ENCODE data around the gene QSOX2. TPM values are rescaled to one million over a fixed set of nuclear protein-coding genes. Genes with fewer than 3 reads are reported as not detected.

The QSOX2 gene
- total RNA-seq, 2 experiments from 2014 or later, result 50.0 to 57.5 TPM

DNA sequence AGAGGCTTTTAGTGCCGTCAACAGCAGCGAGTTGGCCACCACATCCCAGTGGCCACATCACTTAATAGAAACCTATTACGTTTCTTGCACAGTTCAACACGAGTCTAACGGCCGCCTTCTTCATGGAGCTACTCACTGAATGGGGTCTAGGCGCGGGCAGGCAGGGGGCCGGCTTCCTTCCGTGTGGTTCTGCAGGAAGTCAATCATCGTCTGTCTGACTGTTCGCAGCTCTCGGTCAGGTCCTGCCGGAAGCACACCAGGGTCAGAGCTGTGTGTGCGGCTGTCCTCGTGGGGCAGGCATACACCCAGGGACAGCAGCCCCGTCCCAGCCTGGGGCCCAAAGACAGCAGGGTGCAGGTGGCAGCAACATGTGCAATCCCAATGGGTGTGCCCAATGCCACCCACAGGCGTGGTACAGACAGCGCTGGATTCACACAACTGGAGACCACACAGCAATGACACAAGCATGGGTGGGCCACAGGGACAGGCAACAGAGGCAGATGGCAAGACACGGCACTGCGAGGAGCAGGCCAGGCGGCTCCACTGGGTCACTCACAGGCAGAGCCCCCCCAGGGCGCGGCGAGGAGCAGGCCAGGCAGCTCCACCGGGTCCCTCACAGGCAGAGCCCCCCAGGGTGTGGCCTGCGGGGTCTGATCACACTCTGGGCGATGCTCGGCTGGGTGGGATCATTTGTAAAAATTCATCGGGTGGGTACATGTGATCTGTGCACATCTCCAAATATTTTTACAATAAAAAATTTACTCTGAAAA, 21.6 kb downstream of the QSOX2 start:
- intact Hi-C loops (cut with micrococcal nuclease; ENCODE audit: unreplicated experiment), result loop anchor here (2.0 kb wide), 2 partner anchors 43 to 59 kb away; no protein-coding TSS in a partner anchor
- Histone ChIP-seq H3K4me2 (ENCODE audit: low read length) (peak overlapping the region; percentile 81), H3K9me2 (ENCODE audit: insufficient read depth, low read length) (no peaks in the 10 kb centered on the region), H3K9me3 (ENCODE audit: low read length) (no peaks in the 10 kb centered on the region), H3K36me3 (ENCODE audit: insufficient read depth, low read length) (peaks cover 82% of the 10 kb centered on the region), H2AFZ (ENCODE audit: low read length) (no peak overlapping the region; the same call in 1 of the 2 replicates), H3K4me3 (ENCODE audit: low read depth, low read length, poor library complexity, severe bottlenecking) (peak overlapping the region; percentile 56), H3K79me2 (ENCODE audit: insufficient read depth, low read depth, low read length) (peaks cover 44% of the 10 kb centered on the region; the same call in 1 of the 2 replicates), H3K27ac (ENCODE audit: low read depth, low read length, poor library complexity, severe bottlenecking) (peak overlapping the region; percentile 97), H3K4me1 (ENCODE audit: insufficient read depth, low read length, poor library complexity, severe bottlenecking) (peaks cover 68% of the 10 kb centered on the region), H4K20me1 (ENCODE audit: insufficient read depth, low read length) (no peaks in the 10 kb centered on the region)
- POLR2A ChIA-PET, result interaction anchor here (0.7 to 1.1 kb wide), 3 partner anchors 12 to 38 kb away, joined by 3 to 4 read pairs (median 3); no protein-coding TSS in a partner anchor
- no TSS peak for BruUV-seq (replicated peaks)
- TF ChIP-seq EZH2phosphoT487 (IDR thresholded peaks at IDR 0.05; ENCODE audit: borderline replicate concordance, low read depth, low read length), result no peak
- TF ChIP-seq, protein P1, sequence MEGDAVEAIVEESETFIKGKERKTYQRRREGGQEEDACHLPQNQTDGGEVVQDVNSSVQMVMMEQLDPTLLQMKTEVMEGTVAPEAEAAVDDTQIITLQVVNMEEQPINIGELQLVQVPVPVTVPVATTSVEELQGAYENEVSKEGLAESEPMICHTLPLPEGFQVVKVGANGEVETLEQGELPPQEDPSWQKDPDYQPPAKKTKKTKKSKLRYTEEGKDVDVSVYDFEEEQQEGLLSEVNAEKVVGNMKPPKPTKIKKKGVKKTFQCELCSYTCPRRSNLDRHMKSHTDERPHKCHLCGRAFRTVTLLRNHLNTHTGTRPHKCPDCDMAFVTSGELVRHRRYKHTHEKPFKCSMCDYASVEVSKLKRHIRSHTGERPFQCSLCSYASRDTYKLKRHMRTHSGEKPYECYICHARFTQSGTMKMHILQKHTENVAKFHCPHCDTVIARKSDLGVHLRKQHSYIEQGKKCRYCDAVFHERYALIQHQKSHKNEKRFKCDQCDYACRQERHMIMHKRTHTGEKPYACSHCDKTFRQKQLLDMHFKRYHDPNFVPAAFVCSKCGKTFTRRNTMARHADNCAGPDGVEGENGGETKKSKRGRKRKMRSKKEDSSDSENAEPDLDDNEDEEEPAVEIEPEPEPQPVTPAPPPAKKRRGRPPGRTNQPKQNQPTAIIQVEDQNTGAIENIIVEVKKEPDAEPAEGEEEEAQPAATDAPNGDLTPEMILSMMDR (conservative IDR thresholded peaks at IDR 0.05; ENCODE audit: low read length), result no peak
- CTCF ChIA-PET (ENCODE audit: unreplicated experiment), result interaction anchor here (0.5 to 1.3 kb wide), 4 partner anchors 14 to 328 kb away, joined by 3 to 8 read pairs (median 4); no protein-coding TSS in a partner anchor
- DNase-seq (ENCODE audit: low spot score), result peak; percentile 44

- Histone ChIP-seq H3K4me3 (ENCODE audit: low read depth, low read length, poor library complexity, severe bottlenecking) (peak overlapping the region; percentile 56), H3K9me3 (ENCODE audit: low read length) (no peaks in the 10 kb centered on the region), H3K4me1 (ENCODE audit: insufficient read depth, low read length, poor library complexity, severe bottlenecking) (peaks cover 66% of the 10 kb centered on the region), H3K79me2 (ENCODE audit: insufficient read depth, low read depth, low read length) (peaks cover 34% of the 10 kb centered on the region; the same call in 1 of the 2 replicates), H2AFZ (ENCODE audit: low read length) (no peak overlapping the region), H4K20me1 (ENCODE audit: insufficient read depth, low read length) (no peaks in the 10 kb centered on the region), H3K36me3 (ENCODE audit: insufficient read depth, low read length) (peaks cover 86% of the 10 kb centered on the region), H3K4me2 (ENCODE audit: low read length) (peak overlapping the region; percentile 81), H3K9me2 (ENCODE audit: insufficient read depth, low read length) (no peaks in the 10 kb centered on the region), H3K27ac (ENCODE audit: low read depth, low read length, poor library complexity, severe bottlenecking) (peak overlapping the region; percentile 97)
- BruUV-seq (replicated peaks), result no TSS peak
- TF ChIP-seq, protein P1 (conservative IDR thresholded peaks at IDR 0.05; ENCODE audit: low read length), result peak; percentile 47
- TF ChIP-seq EZH2phosphoT487 (IDR thresholded peaks at IDR 0.05; ENCODE audit: borderline replicate concordance, low read depth, low read length), result no peak
- peak; percentile 85 for DNase-seq (ENCODE audit: low spot score)
- intact Hi-C loops (cut with micrococcal nuclease; ENCODE audit: unreplicated experiment), result loop anchor here (2.0 kb wide), 1 partner anchor 60 kb away; no protein-coding TSS in a partner anchor
- CTCF ChIA-PET (ENCODE audit: unreplicated experiment), result interaction anchor here (0.7 to 1.1 kb wide), 2 partner anchors 15 to 21 kb away, joined by 3 to 4 read pairs; no protein-coding TSS in a partner anchor
- POLR2A ChIA-PET, result interaction anchor here (1.1 kb wide), 3 partner anchors 11 to 20 kb away, joined by 3 to 6 read pairs (median 3); no protein-coding TSS in a partner anchor
Measured at GRCh38 chr9:136222906-136223285, 22.7 kb downstream of the QSOX2 start.
